Naive thymus-derived CD4-positive, alpha-beta T cell (primary cell): ENCODE data around the gene TTC33. TPM values are rescaled to one million over a fixed set of nuclear protein-coding genes. Genes with fewer than 3 reads are reported as not detected.

Source experiments
- ATAC-seq: fragments of 150-1000 bp; cut with Tn5 transposase; 2 replicates; pipeline ENCODE4 v1.10.0; 2021; ENCODE audit warnings: mild to moderate bottlenecking, moderate library complexity
- CTCF ChIA-PET: fragments of 350-600 bp; sonication (Branson Sonifier 250); formaldehyde crosslinking; loops from one replicate; lab custom pipeline; 2021; ENCODE audit warnings: antibody characterized with exemption; lab: Charles Lee
- POLR2A ChIA-PET: fragments of 350-600 bp; sonication (Branson Sonifier 250); formaldehyde crosslinking; loops from one replicate; lab custom pipeline; 2021; ENCODE audit warnings: antibody characterized with exemption, inconsistent platforms; lab: Charles Lee
- DNase-seq, 9 donors: peaks; one replicate each; pipeline versions ENCODE4 v3.0.0 to v3.0.0-alpha.2; 2020 to 2022; ENCODE audit warnings: mixed read lengths in 1 of 9
- H3K27ac ChIP-seq: one replicate; pipeline ENCODE4 v1.7.0; 2013; ENCODE audit warnings: mild to moderate bottlenecking, low read depth, low read length, moderate library complexity
- H3K27me3 ChIP-seq, 2 donors: one replicate each; pipeline ENCODE4 v1.7.0; 2013; ENCODE audit warnings: low read length in 2 of 2, mild to moderate bottlenecking in 2 of 2, moderate library complexity in 2 of 2; ENCODE audit not compliant: control insufficient read depth in 2 of 2, insufficient read depth in 2 of 2
- H3K36me3 ChIP-seq, 3 experiments: 1 replicate in 2 of 3; 2 replicates in 1 of 3; pipeline ENCODE4 v1.7.0; 2013; ENCODE audit warnings: low read length in 3 of 3, mild to moderate bottlenecking in 3 of 3, moderate library complexity in 1 of 3; ENCODE audit not compliant: insufficient read depth in 3 of 3, control insufficient read depth in 2 of 3
- H3K4me1 ChIP-seq, 2 donors: one replicate each; pipeline ENCODE4 v1.7.0; 2013; ENCODE audit warnings: low read length in 2 of 2, mild to moderate bottlenecking in 2 of 2, moderate library complexity in 1 of 2; ENCODE audit not compliant: control insufficient read depth in 2 of 2, insufficient read depth in 2 of 2
- H3K4me3 ChIP-seq: 2 replicates; pipeline ENCODE4 v1.7.0; 2013; ENCODE audit warnings: mild to moderate bottlenecking, low read length
- H3K9me3 ChIP-seq, 3 experiments: 1 replicate in 2 of 3; 2 replicates in 1 of 3; pipeline ENCODE4 v1.7.0; 2013; ENCODE audit warnings: low read length in 3 of 3; ENCODE audit not compliant: control insufficient read depth in 2 of 3
- H3K27ac Mint-ChIP-seq, 9 donors: one replicate each; pipeline ENCODE4 v1.8.0; 2020 to 2022; ENCODE audit warnings: mixed read lengths in 9 of 9, mild to moderate bottlenecking in 8 of 9, moderate library complexity in 5 of 9, inconsistent platforms in 2 of 9
- H3K27me3 Mint-ChIP-seq, 5 donors: one replicate each; pipeline ENCODE4 v1.8.0; 2021 to 2022; ENCODE audit warnings: mixed read lengths in 5 of 5, mild to moderate bottlenecking in 1 of 5
- H3K36me3 Mint-ChIP-seq, 5 donors: one replicate each; pipeline ENCODE4 v1.8.0; 2020 to 2022; ENCODE audit warnings: mixed read lengths in 5 of 5, mild to moderate bottlenecking in 3 of 5, inconsistent platforms in 1 of 5
- H3K4me1 Mint-ChIP-seq, 7 donors: one replicate each; pipeline ENCODE4 v1.8.0; 2020 to 2022; ENCODE audit warnings: mixed read lengths in 7 of 7, mild to moderate bottlenecking in 3 of 7, inconsistent platforms in 1 of 7
- H3K4me3 Mint-ChIP-seq, 10 donors: one replicate each; pipeline ENCODE4 v1.8.0; 2020 to 2022; ENCODE audit warnings: mild to moderate bottlenecking in 10 of 10, mixed read lengths in 10 of 10, moderate library complexity in 6 of 10, inconsistent platforms in 2 of 10
- H3K9me3 Mint-ChIP-seq, 11 donors: one replicate each; pipeline ENCODE4 v1.8.0; 2020 to 2022; ENCODE audit warnings: mixed read lengths in 11 of 11, mild to moderate bottlenecking in 4 of 11, inconsistent platforms in 1 of 11, moderate library complexity in 1 of 11
- intact Hi-C, 2 donors: fragments of 100-400 bp; cut with micrococcal nuclease; formaldehyde crosslinking; loops; one replicate each; pipeline ENCODE4 v1.15.1; 2023
- polyA plus RNA-seq, 2 donors: library from polyadenylated mRNA; unstranded; fragments of 300-500 nt; fragmentation: Illumina TruSeq; gene quantifications; one replicate each; pipeline ENCODE4 v1.2.3, GENCODE V29; 2021
- total RNA-seq, 6 experiments: library from RNA in 5 of 6; stranded (reverse) in 5 of 6; gene quantifications; 1 replicate in 5 of 6; 2 replicates in 1 of 6; pipeline ENCODE4 v1.2.3 and lab custom pipeline; 2021 to 2026

The TTC33 gene
- total and polyA plus RNA-seq, 7 experiments from 2014 or later: 7.0 to 19.0 (median 14.0) TPM

DNA sequence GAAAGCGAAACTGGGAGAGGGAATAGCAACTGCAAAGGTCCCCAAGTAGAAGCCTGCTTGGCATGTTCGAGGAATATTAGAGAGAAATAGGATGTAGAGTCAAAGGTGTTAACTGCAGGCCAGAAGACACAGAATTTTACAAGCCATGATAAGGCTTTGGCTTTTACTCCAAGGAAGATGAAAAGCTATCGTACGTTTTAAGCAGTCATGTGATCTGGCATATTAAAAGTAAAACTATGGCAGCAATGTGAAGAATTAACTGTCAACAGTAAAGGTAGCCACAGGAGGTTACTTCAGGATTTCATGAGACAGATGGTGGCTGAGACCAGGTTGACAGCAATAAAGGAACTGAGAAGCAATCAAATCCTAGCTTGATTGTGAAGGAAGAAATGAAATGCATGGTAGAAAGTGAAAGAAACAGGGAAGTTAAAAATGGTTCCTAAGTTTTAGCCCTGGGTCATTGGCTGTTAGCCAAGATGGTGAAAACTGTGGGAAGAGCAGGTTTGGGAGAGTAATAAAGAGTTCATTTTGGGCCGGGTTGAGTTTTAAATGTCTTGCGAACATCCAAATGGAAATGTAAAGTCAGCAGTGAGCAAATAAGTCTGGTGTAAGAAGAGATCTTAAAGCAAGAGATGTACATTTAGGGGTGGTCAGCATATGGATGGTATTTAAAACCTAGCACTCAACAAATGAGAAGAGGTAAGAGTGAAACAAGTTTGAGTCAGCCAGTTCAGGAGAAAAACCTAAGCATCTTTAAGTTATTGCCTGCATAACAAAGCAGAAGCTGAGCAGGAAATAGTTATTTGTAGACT is 20.3 kb upstream of the TTC33 start:
- H3K27me3 Mint-ChIP-seq: no peaks in the 10 kb centered on the region
- peak overlapping the region in 7 of 9 donors; percentile 1 to 69 (median 13) for H3K27ac Mint-ChIP-seq
- no peaks in the 10 kb centered on the region for H3K9me3 ChIP-seq
- POLR2A ChIA-PET: interaction anchor here (1.0 kb wide), 1 partner anchor 12 kb away, joined by 6 read pairs; no protein-coding TSS in a partner anchor
- H3K4me3 Mint-ChIP-seq: no peak overlapping the region
- H3K36me3 Mint-ChIP-seq: peaks cover 9 to 22% (median 18%) of the 10 kb centered on the region in 5 donors
- intact Hi-C loops: no loop called here
- peaks cover 6 to 45% (median 8%) of the 10 kb centered on the region in 3 experiments for H3K36me3 ChIP-seq
- peaks cover 0 to 2% (median 0%) of the 10 kb centered on the region in 11 donors for H3K9me3 Mint-ChIP-seq
- H3K4me3 ChIP-seq: no peak overlapping the region
- H3K4me1 Mint-ChIP-seq: peaks cover 8 to 27% (median 21%) of the 10 kb centered on the region in 7 donors
- H3K27me3 ChIP-seq: no peaks in the 10 kb centered on the region
- H3K4me1 ChIP-seq: peaks cover 0 to 3% of the 10 kb centered on the region in 2 donors
- H3K27ac ChIP-seq: no peak overlapping the region
- CTCF ChIA-PET: no interaction called here
- no peak for DNase-seq
- no peak for ATAC-seq

DNA sequence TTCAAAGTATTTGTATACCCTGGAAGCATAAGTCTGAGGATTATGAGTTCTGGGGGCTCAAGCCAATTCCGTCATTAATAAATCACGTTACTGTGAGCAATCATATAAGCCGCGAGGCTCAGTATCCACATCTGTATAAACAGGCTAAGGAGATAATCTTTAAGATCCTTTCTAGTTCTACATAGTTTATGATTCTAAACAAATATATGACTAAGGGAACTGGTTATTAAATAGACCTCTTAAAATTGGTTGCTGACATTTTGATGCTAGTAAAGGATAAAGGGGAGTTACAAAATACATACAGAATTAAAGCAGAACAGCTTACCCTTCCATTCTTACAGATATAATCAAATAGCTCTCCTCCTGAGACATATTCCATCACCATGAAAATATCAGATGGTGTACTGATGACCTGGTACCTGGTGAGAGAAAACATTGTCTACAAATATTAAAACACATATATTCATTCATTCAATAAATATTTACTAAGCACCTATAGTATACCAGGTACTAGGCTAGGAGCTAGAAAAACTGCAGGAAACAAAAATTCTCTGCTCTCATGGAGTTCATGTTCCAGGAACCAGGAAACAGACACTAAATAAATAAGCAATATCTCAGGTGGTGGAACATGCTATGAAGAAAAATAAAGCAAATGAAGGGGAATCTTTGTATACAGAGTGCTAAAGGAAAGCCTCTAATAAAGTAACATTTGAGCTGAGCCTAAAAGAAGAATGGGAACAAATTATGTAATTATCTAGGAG is 19.5 kb upstream of the TTC33 start:
- no peak overlapping the region for H3K4me3 Mint-ChIP-seq
- H3K36me3 Mint-ChIP-seq: peaks cover 9 to 23% (median 18%) of the 10 kb centered on the region in 5 donors
- peaks cover 7 to 19% (median 14%) of the 10 kb centered on the region in 7 donors for H3K4me1 Mint-ChIP-seq
- no peak for DNase-seq
- H3K27me3 ChIP-seq: no peaks in the 10 kb centered on the region
- H3K4me3 ChIP-seq: no peak overlapping the region
- H3K4me1 ChIP-seq: no peaks in the 10 kb centered on the region
- H3K27ac Mint-ChIP-seq: peak overlapping the region in 3 of 9 donors; percentile 3 to 52 (median 21)
- H3K36me3 ChIP-seq: peaks cover 6 to 46% (median 8%) of the 10 kb centered on the region in 3 experiments
- H3K27me3 Mint-ChIP-seq: no peaks in the 10 kb centered on the region
- ChIA-PET CTCF (no interaction called here), POLR2A (no interaction called here)
- ATAC-seq: no peak
- no peak overlapping the region for H3K27ac ChIP-seq
- intact Hi-C loops: no loop called here
- H3K9me3 Mint-ChIP-seq: peaks cover 0 to 2% (median 0%) of the 10 kb centered on the region in 11 donors
- no peaks in the 10 kb centered on the region for H3K9me3 ChIP-seq

DNA sequence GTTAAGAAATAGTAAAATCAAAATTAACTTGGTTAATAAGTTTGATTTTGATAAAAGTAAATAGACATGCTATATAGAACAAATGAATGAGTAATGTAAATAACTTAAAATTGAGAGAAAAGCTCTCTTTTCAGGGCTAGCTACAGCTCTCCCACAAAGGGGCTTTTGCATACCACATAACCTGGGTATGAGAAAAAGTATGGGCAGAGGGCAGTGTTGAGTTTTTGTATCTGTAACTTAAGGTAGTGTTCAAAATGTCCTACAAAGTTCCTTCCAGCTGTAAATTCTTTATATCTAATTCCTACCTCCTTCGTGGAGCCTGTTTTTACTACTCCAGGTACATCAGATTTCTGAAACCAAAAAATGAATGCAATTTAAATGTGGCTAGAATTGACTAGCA is 18.9 kb upstream of the TTC33 start:
- intact Hi-C loops: loop anchor here in 1 of 2 donors (5.0 kb wide), 1 partner anchor 103 kb away; no protein-coding TSS in a partner anchor
- CTCF ChIA-PET: no interaction called here
- no peak for DNase-seq

GRCh38 chr5:40770764-40771163 is 15.0 kb upstream of the TTC33 start:
- DNase-seq: no peak
- Histone ChIP-seq H3K36me3 (peaks cover 13 to 59% (median 15%) of the 10 kb centered on the region in 3 experiments), H3K27ac (no peak overlapping the region), H3K4me1 (no peaks in the 10 kb centered on the region), H3K27me3 (no peaks in the 10 kb centered on the region), H3K9me3 (no peaks in the 10 kb centered on the region), H3K4me3 (no peak overlapping the region)
- Mint-ChIP-seq H3K4me3 (no peak overlapping the region), H3K27ac (peak overlapping the region in 1 of 9 donors; percentile 25), H3K27me3 (no peaks in the 10 kb centered on the region), H3K9me3 (peaks cover 0 to 2% (median 0%) of the 10 kb centered on the region in 11 donors), H3K4me1 (no peaks in the 10 kb centered on the region), H3K36me3 (peaks cover 4 to 31% (median 14%) of the 10 kb centered on the region in 5 donors)
- intact Hi-C loops: loop anchor here in 1 of 2 donors (5.0 kb wide), 1 partner anchor 107 kb away; no protein-coding TSS in a partner anchor
- no peak for ATAC-seq
- ChIA-PET CTCF (interaction anchor here (0.6 kb wide), 1 partner anchor 17 kb away, joined by 3 read pairs; no protein-coding TSS in a partner anchor), POLR2A (no interaction called here)

More for the DNA sequence above, 18.9 kb upstream of the TTC33 start:
- peaks cover 6 to 46% (median 8%) of the 10 kb centered on the region in 3 experiments for H3K36me3 ChIP-seq
- Mint-ChIP-seq H3K4me3 (no peak overlapping the region), H3K9me3 (peaks cover 0 to 2% (median 0%) of the 10 kb centered on the region in 11 donors), H3K4me1 (peaks cover 7 to 12% (median 9%) of the 10 kb centered on the region in 7 donors), H3K27me3 (no peaks in the 10 kb centered on the region), H3K27ac (no peak overlapping the region), H3K36me3 (peaks cover 9 to 23% (median 18%) of the 10 kb centered on the region in 5 donors)
- no peak overlapping the region for H3K4me3 ChIP-seq
- ATAC-seq: no peak
- H3K4me1 ChIP-seq: no peaks in the 10 kb centered on the region
- no peaks in the 10 kb centered on the region for H3K27me3 ChIP-seq
- POLR2A ChIA-PET: no interaction called here
- H3K27ac ChIP-seq: no peak overlapping the region
- no peaks in the 10 kb centered on the region for H3K9me3 ChIP-seq

DNA sequence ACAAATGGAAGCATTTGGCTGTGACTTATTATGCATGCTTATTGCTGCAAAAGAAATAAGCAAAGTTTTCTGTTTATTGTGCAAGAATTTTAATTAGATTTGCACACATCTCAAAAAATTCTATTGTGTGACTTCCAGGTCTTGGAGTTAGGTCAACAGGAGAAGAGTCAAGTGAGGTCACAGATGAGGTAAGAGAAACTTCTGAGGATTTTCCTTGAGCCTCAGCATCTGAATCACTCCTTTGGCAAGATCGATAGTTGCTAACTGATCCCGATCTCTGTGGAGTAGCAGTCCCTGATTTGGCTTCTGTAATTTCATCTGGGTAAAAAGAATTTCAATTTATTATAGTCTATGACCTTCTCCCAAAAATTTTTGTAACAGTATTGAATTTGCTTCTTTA is 6.9 kb upstream of the TTC33 start:
- no peak for ATAC-seq
- Mint-ChIP-seq H3K27me3 (no peaks in the 10 kb centered on the region), H3K4me3 (no peak overlapping the region), H3K9me3 (no peaks in the 10 kb centered on the region), H3K36me3 (peaks cover 10 to 37% (median 18%) of the 10 kb centered on the region in 5 donors), H3K27ac (no peak overlapping the region), H3K4me1 (peaks cover 0 to 3% (median 0%) of the 10 kb centered on the region in 7 donors)
- H3K27me3 ChIP-seq: no peaks in the 10 kb centered on the region
- H3K27ac ChIP-seq: no peak overlapping the region
- peaks cover 7 to 58% (median 21%) of the 10 kb centered on the region in 3 experiments for H3K36me3 ChIP-seq
- H3K4me3 ChIP-seq: no peak overlapping the region
- DNase-seq: no peak
- CTCF ChIA-PET: no interaction called here
- H3K4me1 ChIP-seq: no peaks in the 10 kb centered on the region
- H3K9me3 ChIP-seq: no peaks in the 10 kb centered on the region
- intact Hi-C loops: no loop called here
- POLR2A ChIA-PET: interaction anchor here (1.2 kb wide), 1 partner anchor 30 kb away, joined by 3 read pairs; no protein-coding TSS in a partner anchor

DNA sequence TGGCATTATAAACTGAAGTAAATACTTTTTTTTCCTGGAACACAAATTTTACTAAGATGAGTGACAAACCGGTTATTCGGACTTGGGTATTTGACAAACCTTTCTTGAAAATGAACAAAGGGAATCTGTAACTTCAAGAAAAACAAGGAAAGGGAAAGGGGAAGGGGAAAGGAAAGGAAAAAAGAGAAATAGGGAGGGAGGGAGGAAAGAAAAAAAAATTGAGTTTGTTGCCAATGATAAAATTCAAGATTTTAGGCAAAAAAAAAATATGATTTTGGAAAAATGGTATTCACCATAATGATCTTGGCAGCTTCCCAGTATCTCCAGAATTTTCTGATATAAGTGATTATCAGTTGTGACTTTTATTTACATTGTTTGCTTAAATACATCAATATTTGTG is 1.6 kb upstream of the TTC33 start:
- ATAC-seq: no peak
- no peak for DNase-seq
- H3K9me3 Mint-ChIP-seq: no peaks in the 10 kb centered on the region
- intact Hi-C loops: loop anchor here (5.0 to 10.0 kb wide), 4 partner anchors 273 to 1543 kb away; partner anchors contain the start of gene FYB1 (in 2 of the 2)
- H3K4me1 Mint-ChIP-seq: peaks cover 0 to 17% (median 8%) of the 10 kb centered on the region in 7 donors
- CTCF ChIA-PET: no interaction called here
- Histone ChIP-seq H3K9me3 (no peaks in the 10 kb centered on the region), H3K4me3 (no peak overlapping the region), H3K27me3 (no peaks in the 10 kb centered on the region), H3K27ac (no peak overlapping the region), H3K36me3 (peaks cover 0 to 18% (median 0%) of the 10 kb centered on the region in 3 experiments), H3K4me1 (peaks cover 6 to 11% of the 10 kb centered on the region in 2 donors)
- peak overlapping the region in 4 of 9 donors; percentile 23 to 79 (median 55) for H3K27ac Mint-ChIP-seq
- H3K36me3 Mint-ChIP-seq: peaks cover 0 to 19% (median 10%) of the 10 kb centered on the region in 5 donors
- H3K27me3 Mint-ChIP-seq: no peaks in the 10 kb centered on the region
- POLR2A ChIA-PET: interaction anchor here (0.6 to 1.1 kb wide), 2 partner anchors 78 to 80 kb away, joined by 3 read pairs; partner anchors contain the start of gene RPL37
- H3K4me3 Mint-ChIP-seq: peak overlapping the region in 3 of 10 donors; percentile 1 to 65 (median 42)
